Chondrocyte (in vitro differentiated cells): ENCODE data around the gene ADCY5. TPM values are rescaled to one million over a fixed set of nuclear protein-coding genes. Genes with fewer than 3 reads are reported as not detected.

ENCODE experiments used
- DNase-seq: peaks from one replicate; pipeline ENCODE4 v3.0.0; 2021; ENCODE audit warnings: mixed read lengths, low spot score
- H3K27ac Mint-ChIP-seq: one replicate; pipeline ENCODE4 v1.8.0; 2021; ENCODE audit warnings: mild to moderate bottlenecking, moderate library complexity, mixed read lengths; ENCODE audit not compliant: unreplicated experiment
- H3K27me3 Mint-ChIP-seq: 2 replicates; pipeline ENCODE4 v1.8.0; 2021; ENCODE audit warnings: low read depth, mixed read lengths
- H3K36me3 Mint-ChIP-seq: 2 replicates; pipeline ENCODE4 v1.8.0; 2021; ENCODE audit warnings: low read depth, mixed read lengths
- H3K4me1 Mint-ChIP-seq: 2 replicates; pipeline ENCODE4 v1.8.0; 2021; ENCODE audit warnings: low read depth, mild to moderate bottlenecking, mixed read lengths
- H3K4me3 Mint-ChIP-seq: one replicate; pipeline ENCODE4 v1.8.0; 2021; ENCODE audit warnings: mild to moderate bottlenecking, moderate library complexity, mixed read lengths; ENCODE audit not compliant: unreplicated experiment
- H3K9me3 Mint-ChIP-seq: 2 replicates; pipeline ENCODE4 v1.8.0; 2021; ENCODE audit warnings: low read depth, mixed read lengths
- CTCF ChIP-seq: fragments of 200-600 bp; sonication (generic); IDR thresholded peaks from 2 replicates; pipeline ENCODE4 v1.5.0; 2021; ENCODE audit warnings: antibody characterized with exemption, mild to moderate bottlenecking, moderate library complexity
- total RNA-seq: library from RNA; stranded (reverse); gene quantifications from 3 replicates; pipeline ENCODE4 v1.2.1, GENCODE V29; 2021

The ADCY5 gene
- total RNA-seq, 1 donor from 2014 or later = 8.0 TPM

- peaks cover 41% of the 10 kb centered on the region for H3K27me3 Mint-ChIP-seq
- H3K4me3 Mint-ChIP-seq = no peak overlapping the region
- peaks cover 4% of the 10 kb centered on the region for H3K36me3 Mint-ChIP-seq
- DNase-seq = no peak
- no peaks in the 10 kb centered on the region for H3K9me3 Mint-ChIP-seq
- peak; percentile 63 for TF ChIP-seq CTCF
- H3K4me1 Mint-ChIP-seq = peaks cover 30% of the 10 kb centered on the region
- H3K27ac Mint-ChIP-seq = no peak overlapping the region
These were observed 73.6 kb downstream of the ADCY5 start for GRCh38 chr3:123375014-123375940.

- H3K27me3 Mint-ChIP-seq = peaks cover 45% of the 10 kb centered on the region
- no peak overlapping the region for H3K27ac Mint-ChIP-seq
- H3K4me1 Mint-ChIP-seq = peaks cover 30% of the 10 kb centered on the region
- H3K36me3 Mint-ChIP-seq = peaks cover 10% of the 10 kb centered on the region
- no peak overlapping the region for H3K4me3 Mint-ChIP-seq
- no peak for TF ChIP-seq CTCF
- peaks cover 3% of the 10 kb centered on the region for H3K9me3 Mint-ChIP-seq
- no peak for DNase-seq
These were observed 74.9 kb downstream of the ADCY5 start for GRCh38 chr3:123374016-123374415.

GRCh38 chr3:123373474-123373987 is 75.4 kb downstream of the ADCY5 start:
- Mint-ChIP-seq H3K4me1 (peaks cover 30% of the 10 kb centered on the region), H3K9me3 (peaks cover 3% of the 10 kb centered on the region), H3K27ac (no peak overlapping the region), H3K36me3 (peaks cover 10% of the 10 kb centered on the region), H3K4me3 (no peak overlapping the region), H3K27me3 (peaks cover 43% of the 10 kb centered on the region)
- no peak for DNase-seq
- TF ChIP-seq CTCF = no peak

- H3K4me3 Mint-ChIP-seq = no peak overlapping the region
- H3K27ac Mint-ChIP-seq = no peak overlapping the region
- peaks cover 30% of the 10 kb centered on the region for H3K4me1 Mint-ChIP-seq
- H3K9me3 Mint-ChIP-seq = peaks cover 3% of the 10 kb centered on the region
- DNase-seq = no peak
- TF ChIP-seq CTCF = no peak
- peaks cover 37% of the 10 kb centered on the region for H3K27me3 Mint-ChIP-seq
- H3K36me3 Mint-ChIP-seq = peaks cover 7% of the 10 kb centered on the region
These were observed 76.0 kb downstream of the ADCY5 start for GRCh38 chr3:123372686-123373473.
